ENCODE data around the gene MSI2.

MSI2 gene

GRCh38 chr17:57273490-57273889 lies 17.2 kb downstream of the MSI2 start:
- Histone ChIP-seq H2BK15ac (ENCODE audit: low read length) (no peak overlapping the region), H3K23ac (ENCODE audit: low read depth, low read length, poor library complexity) (no peak overlapping the region), H4K8ac (ENCODE audit: low read depth, low read length) (no peak overlapping the region), H4K91ac (ENCODE audit: low read depth, low read length, poor library complexity) (no peak overlapping the region), H3K18ac (ENCODE audit: low read length) (peak overlapping the region; percentile 9), H3K27me3 (ENCODE audit: control insufficient read depth in 3 of 3, insufficient read depth in 3 of 3, low read depth in 1 of 3, low read length in 3 of 3) (no peaks in the 10 kb centered on the region), H2AK5ac (ENCODE audit: low read depth, low read length) (no peak overlapping the region), H2BK5ac (ENCODE audit: low read length) (no peak overlapping the region), H3K27ac (replicated peaks; ENCODE audit: low read length) (no peak overlapping the region), H3K4me3 (ENCODE audit: low read length in 2 of 2) (no peak overlapping the region), H3K4me1 (ENCODE audit: control insufficient read depth in 2 of 2, insufficient read depth in 1 of 2, low read depth in 1 of 2, low read length in 2 of 2) (peaks cover 32% of the 10 kb centered on the region in 2 donors), H2BK12ac (ENCODE audit: low read length) (no peak overlapping the region), H3K79me1 (ENCODE audit: low read depth, low read length) (peaks cover 10% of the 10 kb centered on the region), H3K9ac (ENCODE audit: low read depth, low read length, poor library complexity) (no peak overlapping the region), H3K36me3 (replicated peaks in 1 of 2; ENCODE audit: control insufficient read depth in 2 of 2, insufficient read depth in 2 of 2, low read length in 2 of 2) (peaks cover 15 to 88% of the 10 kb centered on the region in 2 donors), H3K14ac (ENCODE audit: low read length) (no peak overlapping the region), H3K4ac (ENCODE audit: low read length) (no peak overlapping the region), H3K4me2 (ENCODE audit: insufficient read depth, low read length, poor library complexity, severe bottlenecking) (no peak overlapping the region), H2AFZ (ENCODE audit: low read length) (no peak overlapping the region), H3K9me3 (replicated peaks in 1 of 2; ENCODE audit: control insufficient read depth in 2 of 2, insufficient read depth in 1 of 2, low read depth in 1 of 2, low read length in 2 of 2) (no peaks in the 10 kb centered on the region), H2BK120ac (ENCODE audit: low read depth, low read length) (no peak overlapping the region)
- WGBS, 2 donors (ENCODE audit: extremely low coverage in 2 of 2, insufficient read length in 2 of 2, insufficient replicate concordance in 1 of 2): no CpG with 5 or more reads among the region's 6 CpGs
- DNase-seq (ENCODE audit: low spot score): no peak

GRCh38 chr17:57274162-57274561 lies 17.8 kb downstream of the MSI2 start:
- no peak overlapping the region for H2BK12ac ChIP-seq (ENCODE audit: low read length)
- DNase-seq (ENCODE audit: low spot score): no peak
- H3K27me3 ChIP-seq (ENCODE audit: control insufficient read depth in 3 of 3, insufficient read depth in 3 of 3, low read depth in 1 of 3, low read length in 3 of 3): no peaks in the 10 kb centered on the region
- no peak overlapping the region for H2BK5ac ChIP-seq (ENCODE audit: low read length)
- H3K9ac ChIP-seq (ENCODE audit: low read depth, low read length, poor library complexity): no peak overlapping the region
- H2AFZ ChIP-seq (ENCODE audit: low read length): no peak overlapping the region
- no CpG with 5 or more reads among the region's 3 CpGs for WGBS, 2 donors (ENCODE audit: extremely low coverage in 2 of 2, insufficient read length in 2 of 2, insufficient replicate concordance in 1 of 2)
- no peak overlapping the region for H3K4me3 ChIP-seq (ENCODE audit: low read length in 2 of 2)
- no peak overlapping the region for H2BK15ac ChIP-seq (ENCODE audit: low read length)
- H3K27ac ChIP-seq (replicated peaks; ENCODE audit: low read length): no peak overlapping the region
- peaks cover 14 to 89% of the 10 kb centered on the region in 2 donors for H3K36me3 ChIP-seq (replicated peaks in 1 of 2; ENCODE audit: control insufficient read depth in 2 of 2, insufficient read depth in 2 of 2, low read length in 2 of 2)
- H2AK5ac ChIP-seq (ENCODE audit: low read depth, low read length): no peak overlapping the region
- H3K4me1 ChIP-seq (ENCODE audit: control insufficient read depth in 2 of 2, insufficient read depth in 1 of 2, low read depth in 1 of 2, low read length in 2 of 2): peaks cover 32 to 33% of the 10 kb centered on the region in 2 donors
- H3K79me1 ChIP-seq (ENCODE audit: low read depth, low read length): peaks cover 7% of the 10 kb centered on the region
- H2BK120ac ChIP-seq (ENCODE audit: low read depth, low read length): no peak overlapping the region
- no peak overlapping the region for H4K8ac ChIP-seq (ENCODE audit: low read depth, low read length)
- H3K9me3 ChIP-seq (replicated peaks in 1 of 2; ENCODE audit: control insufficient read depth in 2 of 2, insufficient read depth in 1 of 2, low read depth in 1 of 2, low read length in 2 of 2): no peaks in the 10 kb centered on the region
- no peak overlapping the region for H3K4ac ChIP-seq (ENCODE audit: low read length)
- no peak overlapping the region for H3K14ac ChIP-seq (ENCODE audit: low read length)
- H4K91ac ChIP-seq (ENCODE audit: low read depth, low read length, poor library complexity): no peak overlapping the region
- no peak overlapping the region for H3K4me2 ChIP-seq (ENCODE audit: insufficient read depth, low read length, poor library complexity, severe bottlenecking)
- no peak overlapping the region for H3K23ac ChIP-seq (ENCODE audit: low read depth, low read length, poor library complexity)
- no peak overlapping the region for H3K18ac ChIP-seq (ENCODE audit: low read length)

GRCh38 chr17:57275071-57275764 lies 18.9 kb downstream of the MSI2 start:
- Histone ChIP-seq H2BK12ac (ENCODE audit: low read length) (no peak overlapping the region), H3K27me3 (ENCODE audit: control insufficient read depth in 3 of 3, insufficient read depth in 3 of 3, low read depth in 1 of 3, low read length in 3 of 3) (no peaks in the 10 kb centered on the region), H2BK5ac (ENCODE audit: low read length) (no peak overlapping the region), H3K4me3 (ENCODE audit: low read length in 2 of 2) (no peak overlapping the region), H4K8ac (ENCODE audit: low read depth, low read length) (no peak overlapping the region), H3K4me1 (ENCODE audit: control insufficient read depth in 2 of 2, insufficient read depth in 1 of 2, low read depth in 1 of 2, low read length in 2 of 2) (peaks cover 29 to 32% of the 10 kb centered on the region in 2 donors), H2AFZ (ENCODE audit: low read length) (no peak overlapping the region), H3K9me3 (replicated peaks in 1 of 2; ENCODE audit: control insufficient read depth in 2 of 2, insufficient read depth in 1 of 2, low read depth in 1 of 2, low read length in 2 of 2) (no peaks in the 10 kb centered on the region), H2BK120ac (ENCODE audit: low read depth, low read length) (no peak overlapping the region), H4K91ac (ENCODE audit: low read depth, low read length, poor library complexity) (no peak overlapping the region), H3K14ac (ENCODE audit: low read length) (no peak overlapping the region), H3K9ac (ENCODE audit: low read depth, low read length, poor library complexity) (no peak overlapping the region), H3K4me2 (ENCODE audit: insufficient read depth, low read length, poor library complexity, severe bottlenecking) (no peak overlapping the region), H3K23ac (ENCODE audit: low read depth, low read length, poor library complexity) (no peak overlapping the region), H3K4ac (ENCODE audit: low read length) (no peak overlapping the region), H2BK15ac (ENCODE audit: low read length) (no peak overlapping the region), H3K36me3 (replicated peaks in 1 of 2; ENCODE audit: control insufficient read depth in 2 of 2, insufficient read depth in 2 of 2, low read length in 2 of 2) (peaks cover 11 to 89% of the 10 kb centered on the region in 2 donors), H3K18ac (ENCODE audit: low read length) (no peak overlapping the region), H3K79me1 (ENCODE audit: low read depth, low read length) (peaks cover 4% of the 10 kb centered on the region), H3K27ac (replicated peaks; ENCODE audit: low read length) (no peak overlapping the region), H2AK5ac (ENCODE audit: low read depth, low read length) (no peak overlapping the region)
- DNase-seq (ENCODE audit: low spot score): no peak
- 100% methylated on average over 2 of the region's 6 CpGs for WGBS, 2 donors (ENCODE audit: extremely low coverage in 2 of 2, insufficient read length in 2 of 2, insufficient replicate concordance in 1 of 2)

GRCh38 chr17:57276621-57277020 lies 20.3 kb downstream of the MSI2 start:
- H3K4me3 ChIP-seq (ENCODE audit: low read length in 2 of 2): no peak overlapping the region
- no peak overlapping the region for H3K18ac ChIP-seq (ENCODE audit: low read length)
- H3K27ac ChIP-seq (replicated peaks; ENCODE audit: low read length): no peak overlapping the region
- peaks cover 7% of the 10 kb centered on the region for H3K79me1 ChIP-seq (ENCODE audit: low read depth, low read length)
- no peak overlapping the region for H2BK120ac ChIP-seq (ENCODE audit: low read depth, low read length)
- WGBS, 2 donors (ENCODE audit: extremely low coverage in 2 of 2, insufficient read length in 2 of 2, insufficient replicate concordance in 1 of 2): no CpG with 5 or more reads among the region's 9 CpGs
- H3K4ac ChIP-seq (ENCODE audit: low read length): no peak overlapping the region
- H3K9ac ChIP-seq (ENCODE audit: low read depth, low read length, poor library complexity): no peak overlapping the region
- H3K4me2 ChIP-seq (ENCODE audit: insufficient read depth, low read length, poor library complexity, severe bottlenecking): no peak overlapping the region
- H3K27me3 ChIP-seq (ENCODE audit: control insufficient read depth in 3 of 3, insufficient read depth in 3 of 3, low read depth in 1 of 3, low read length in 3 of 3): no peaks in the 10 kb centered on the region
- H3K23ac ChIP-seq (ENCODE audit: low read depth, low read length, poor library complexity): no peak overlapping the region
- H3K4me1 ChIP-seq (ENCODE audit: control insufficient read depth in 2 of 2, insufficient read depth in 1 of 2, low read depth in 1 of 2, low read length in 2 of 2): peaks cover 23 to 30% of the 10 kb centered on the region in 2 donors
- peaks cover 14 to 96% of the 10 kb centered on the region in 2 donors for H3K36me3 ChIP-seq (replicated peaks in 1 of 2; ENCODE audit: control insufficient read depth in 2 of 2, insufficient read depth in 2 of 2, low read length in 2 of 2)
- no peak overlapping the region for H4K91ac ChIP-seq (ENCODE audit: low read depth, low read length, poor library complexity)
- no peaks in the 10 kb centered on the region for H3K9me3 ChIP-seq (replicated peaks in 1 of 2; ENCODE audit: control insufficient read depth in 2 of 2, insufficient read depth in 1 of 2, low read depth in 1 of 2, low read length in 2 of 2)
- H2AFZ ChIP-seq (ENCODE audit: low read length): no peak overlapping the region
- H4K8ac ChIP-seq (ENCODE audit: low read depth, low read length): no peak overlapping the region
- no peak overlapping the region for H2BK15ac ChIP-seq (ENCODE audit: low read length)
- no peak overlapping the region for H2BK5ac ChIP-seq (ENCODE audit: low read length)
- DNase-seq (ENCODE audit: low spot score): no peak
- no peak overlapping the region for H3K14ac ChIP-seq (ENCODE audit: low read length)
- H2AK5ac ChIP-seq (ENCODE audit: low read depth, low read length): no peak overlapping the region
- no peak overlapping the region for H2BK12ac ChIP-seq (ENCODE audit: low read length)

Measured in neuronal stem cell (in vitro differentiated cells).